Measurements from ENCODE around the gene CAMTA2.

CAMTA2 gene

DNA sequence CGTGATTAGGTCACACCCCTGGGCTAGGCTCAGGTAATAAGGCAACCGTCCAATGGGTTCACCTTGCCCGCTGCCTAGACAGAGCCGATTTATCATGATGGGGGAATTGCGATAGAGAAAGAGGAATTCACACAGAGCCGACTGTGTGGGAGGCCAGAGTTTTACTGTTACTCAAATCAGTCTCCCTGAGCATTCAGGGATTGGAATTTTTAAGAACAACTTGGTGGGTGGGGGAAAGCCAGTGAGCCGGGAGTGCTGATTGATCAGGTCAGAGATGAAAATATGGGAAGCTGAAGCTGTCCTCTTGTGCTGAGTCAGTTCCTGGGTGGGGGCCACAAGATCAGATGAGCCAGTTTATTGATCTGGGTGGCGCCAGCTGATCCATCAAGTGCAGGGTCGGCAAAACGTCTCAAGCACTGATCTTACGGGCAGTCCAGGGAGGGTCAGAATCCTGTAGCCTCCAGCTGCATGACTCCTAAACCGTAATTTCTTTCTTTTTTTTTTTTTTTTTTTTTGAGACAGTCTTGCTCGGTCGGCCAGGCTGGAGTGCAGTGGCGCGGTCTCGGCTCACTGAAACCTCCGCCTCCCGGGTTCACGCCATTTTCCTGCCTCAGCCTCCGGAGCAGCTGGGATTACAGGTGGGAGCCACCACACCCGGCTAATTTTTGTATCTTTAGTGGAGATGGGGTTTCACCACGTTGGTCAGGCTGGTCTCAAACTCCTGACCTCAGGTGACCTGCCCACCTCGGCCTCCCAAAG is 60.7 kb downstream of the CAMTA2 start:
- peak in 2 of 3 donors; percentile 80 to 94 for DNase-seq

DNA sequence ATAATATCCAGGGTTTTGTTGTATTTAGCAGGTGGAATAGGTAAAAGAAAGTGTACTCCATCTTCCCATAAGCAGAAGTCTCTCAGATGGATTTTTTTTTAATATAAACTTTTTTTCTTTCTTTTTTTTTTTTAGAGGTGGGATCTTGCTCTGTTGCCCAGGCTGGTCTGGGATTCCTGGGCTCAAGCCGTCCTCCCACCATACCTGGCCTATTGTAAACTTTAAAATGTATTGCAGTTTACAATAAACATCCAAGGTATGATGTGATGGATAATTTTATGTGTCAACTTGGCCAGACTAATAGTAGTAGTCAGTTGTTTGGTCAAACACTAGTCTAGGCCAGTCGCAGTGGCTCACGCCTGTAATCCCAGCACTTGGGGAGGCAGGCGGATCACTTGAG is 66.2 kb downstream of the CAMTA2 start:
- DNase-seq = no peak

DNA sequence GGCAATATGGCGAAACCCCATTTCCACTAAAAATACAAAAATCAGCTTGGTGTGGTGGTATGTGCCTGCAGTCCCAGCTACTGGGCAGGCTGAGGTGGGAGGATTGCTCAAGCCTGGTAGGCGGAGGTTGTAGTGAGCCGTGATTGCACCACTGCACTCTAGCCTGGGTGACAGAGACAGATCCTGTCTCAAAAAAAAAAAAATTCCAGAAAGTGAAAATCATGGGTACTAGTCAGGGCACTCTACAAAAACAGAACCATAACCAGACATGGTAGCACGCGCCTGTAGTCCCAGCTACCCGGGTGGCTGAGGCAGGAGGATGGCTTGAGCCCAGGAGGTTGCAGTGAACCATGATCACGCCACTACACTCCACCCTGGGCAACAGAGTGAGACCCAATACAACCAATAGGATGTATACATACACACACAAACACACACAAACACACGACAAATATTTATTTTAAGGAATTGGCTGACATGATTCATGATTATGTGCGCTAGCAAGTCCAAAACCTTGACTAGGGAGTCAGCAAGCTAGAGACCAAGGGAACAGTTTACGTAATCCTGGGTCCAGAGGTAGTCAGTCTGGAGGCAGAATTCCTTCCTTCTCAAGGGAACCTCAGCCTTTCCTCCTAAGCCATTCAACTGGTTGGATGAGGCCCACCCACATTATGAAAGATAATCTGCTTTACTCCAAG is 67.0 kb downstream of the CAMTA2 start:
- peak; percentile 89 to 93 (median 92) for DNase-seq

DNA sequence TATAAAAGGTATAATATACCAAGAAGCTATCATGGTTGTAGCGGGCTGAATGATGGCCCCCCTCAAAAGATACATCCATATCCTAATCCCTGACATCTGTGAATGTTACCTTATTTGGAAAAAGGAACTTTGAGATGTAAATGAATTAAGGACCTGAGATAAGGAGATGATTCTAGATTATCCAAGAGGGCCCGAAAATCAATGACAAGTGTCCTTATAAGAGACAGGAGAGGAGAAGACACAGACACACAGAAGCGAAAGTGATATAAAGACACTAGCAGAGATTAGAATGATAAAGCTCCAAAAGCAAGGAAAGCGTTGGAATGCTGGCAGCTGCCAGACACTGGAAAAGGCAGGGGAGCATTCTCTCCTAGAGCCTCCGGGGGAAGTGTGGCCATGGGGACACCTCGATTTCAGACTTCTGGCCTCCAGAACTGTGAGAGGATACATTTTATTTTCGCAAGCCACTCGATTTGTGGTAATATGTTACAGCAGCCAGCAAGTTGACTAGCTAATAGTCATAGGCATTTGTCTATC is 67.9 kb downstream of the CAMTA2 start:
- no peak for DNase-seq
